Medulla oblongata (tissue), 1 donor: ENCODE results near the gene ENPP1.
"Not testable (repeated sequence)": the region's sequence is repeated elsewhere in the genome, so short reads cannot be mapped to it uniquely, and the experiment has no call there.

ENCODE experiments used
- DNase-seq: peaks from one replicate; pipeline ENCODE4 v3.0.0-alpha.2; 2015; ENCODE audit errors: extremely low spot score

The ENPP1 gene

GRCh38 chr6:131916091-131916796, 108.4 kb downstream of the ENPP1 start:
- not testable (repeated sequence) for DNase-seq

- no peak for DNase-seq
Measured at GRCh38 chr6:131916847-131917246, 109.0 kb downstream of the ENPP1 start.

GRCh38 chr6:131917318-131917717, 109.5 kb downstream of the ENPP1 start:
- DNase-seq = peak; percentile 30

DNA sequence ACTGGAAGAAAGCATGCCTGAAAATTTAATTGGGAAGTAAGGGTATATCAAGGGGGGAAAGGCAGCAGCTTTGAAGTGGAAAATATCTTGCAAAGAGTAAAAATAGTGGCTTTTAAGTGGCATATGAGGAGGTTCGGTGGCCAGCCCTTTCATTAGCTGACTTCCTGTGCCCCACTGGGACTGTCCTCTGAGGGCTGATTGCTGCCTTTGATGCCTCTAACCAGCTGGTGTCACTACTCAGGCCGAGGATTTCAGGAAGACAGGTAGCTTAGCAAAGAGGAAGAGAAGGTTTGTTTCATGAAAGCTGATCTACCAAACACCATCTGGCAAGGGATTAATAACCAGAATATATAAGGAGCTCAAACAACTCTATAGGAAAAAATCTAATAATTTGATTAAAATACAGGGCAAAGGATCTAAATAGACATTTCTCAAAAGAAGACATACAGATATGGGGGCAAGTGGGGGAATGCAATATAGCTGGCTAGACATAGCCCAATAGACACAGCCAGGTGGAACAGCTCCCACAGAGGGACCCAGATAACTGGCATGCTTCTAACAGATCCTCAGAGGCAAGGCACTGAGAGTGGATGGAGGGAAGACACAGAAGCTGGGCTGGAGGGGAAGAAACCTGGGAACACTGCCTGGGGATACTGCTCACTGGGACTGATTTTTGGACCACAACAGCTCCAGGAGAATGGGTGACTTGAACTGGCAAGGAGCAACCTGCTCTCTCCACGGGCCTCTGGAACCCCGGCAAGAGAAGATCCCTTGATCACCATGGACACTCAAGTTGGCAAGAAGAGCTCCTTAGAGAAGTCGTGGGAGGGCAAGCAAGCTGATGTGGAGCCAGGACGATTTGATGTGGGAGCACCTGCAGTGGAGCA, 110.2 kb downstream of the ENPP1 start:
- DNase-seq = no peak

DNA sequence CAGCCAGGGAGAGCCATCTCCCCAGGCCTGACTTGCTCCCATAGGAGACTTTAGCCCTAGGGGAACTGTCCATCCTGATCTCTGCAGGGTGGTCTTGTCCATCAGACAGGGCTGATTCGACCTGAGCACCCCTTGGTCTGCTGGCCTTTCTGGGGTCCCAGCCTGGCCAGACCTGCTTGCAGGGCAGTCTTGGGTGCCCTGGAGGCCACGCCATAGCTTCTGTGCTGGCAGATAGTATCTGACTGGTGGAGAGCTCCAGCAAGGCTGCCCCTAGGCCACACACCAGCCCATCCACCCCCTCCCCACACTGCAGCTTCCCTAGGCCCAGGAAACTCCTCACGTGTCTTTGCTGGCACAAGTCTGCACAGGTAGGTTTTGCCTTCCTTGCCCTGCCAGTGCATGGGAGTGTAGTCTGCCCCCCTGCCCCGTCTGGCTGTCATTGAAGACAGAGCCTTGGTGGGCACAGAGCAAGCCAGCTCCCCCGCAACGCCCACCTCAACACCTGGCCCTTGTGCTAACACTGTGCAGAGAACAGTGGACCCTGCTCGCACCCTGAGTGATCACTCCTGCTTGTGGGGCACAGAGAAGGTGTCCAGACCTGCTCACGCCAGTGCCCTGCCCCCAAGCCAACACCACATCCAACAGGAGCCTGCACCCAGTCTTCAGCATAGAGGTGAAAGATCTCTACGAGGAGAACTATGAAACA, 111.0 kb downstream of the ENPP1 start:
- DNase-seq = no peak

- no peak for DNase-seq
Measured at GRCh38 chr6:131920656-131921055, 112.8 kb downstream of the ENPP1 start.

DNA sequence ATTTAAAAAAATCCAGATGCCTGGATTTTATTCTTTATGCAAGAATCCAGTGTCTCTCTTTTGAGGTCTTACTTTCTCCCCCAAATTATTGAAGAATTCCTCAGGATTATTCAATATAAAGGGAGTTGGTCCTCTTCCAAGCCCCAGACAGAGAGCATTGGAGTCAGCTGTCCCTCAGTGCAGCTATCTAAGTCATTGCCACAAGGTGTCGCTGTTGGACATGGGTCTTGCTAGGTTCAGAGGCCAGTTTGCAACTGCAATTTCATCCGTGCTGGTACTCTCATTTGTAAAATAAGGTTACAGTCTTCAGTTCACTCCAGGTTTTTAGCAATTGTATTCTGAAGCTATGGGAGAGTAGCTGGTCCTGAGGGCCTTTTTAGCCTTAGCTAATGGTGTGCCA, 115.5 kb downstream of the ENPP1 start:
- peak; percentile 53 for DNase-seq

GRCh38 chr6:131924881-131925474, 117.2 kb downstream of the ENPP1 start:
- DNase-seq = peak; percentile 70

DNA sequence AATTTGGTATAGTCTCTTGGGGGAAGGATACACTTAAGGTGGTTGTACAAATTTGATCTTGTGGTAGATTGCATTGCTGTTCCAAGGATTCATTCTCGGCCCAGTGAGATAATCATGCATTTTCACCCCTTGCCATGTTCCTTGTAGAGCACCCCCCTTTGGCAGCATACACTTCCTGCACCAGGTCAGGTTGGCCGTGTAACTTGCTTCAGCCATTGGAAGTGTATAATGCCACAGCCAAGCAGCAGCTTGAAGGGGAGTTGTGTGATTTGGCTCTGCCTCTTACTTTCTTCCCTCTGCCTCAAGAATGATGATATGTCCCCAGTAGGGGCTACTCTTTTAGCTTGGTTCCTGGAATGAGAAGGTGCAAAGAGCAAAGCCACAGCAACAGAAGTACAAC, 121.4 kb downstream of the ENPP1 start:
- no peak for DNase-seq

DNA sequence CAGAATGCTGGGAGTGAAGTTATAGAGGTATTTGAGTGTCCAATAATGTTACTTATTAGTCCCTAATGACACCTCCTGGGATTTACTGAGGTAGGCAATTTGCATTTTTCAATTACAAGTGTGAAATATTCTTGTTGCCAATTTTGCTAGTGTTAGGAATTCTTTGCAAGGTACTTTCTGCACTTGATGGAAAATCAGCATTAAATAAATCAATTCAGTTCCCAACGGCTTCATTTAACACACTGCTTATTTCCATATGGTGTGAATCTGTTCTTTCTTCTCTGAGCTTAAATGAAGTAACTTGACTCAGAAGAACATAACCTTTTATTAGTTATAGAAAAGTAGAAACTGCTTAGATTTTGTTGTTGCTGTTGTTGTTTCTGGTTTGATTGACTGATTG, 122.2 kb downstream of the ENPP1 start:
- no peak for DNase-seq

GRCh38 chr6:131931063-131931750, 123.4 kb downstream of the ENPP1 start:
- DNase-seq = no peak

DNA sequence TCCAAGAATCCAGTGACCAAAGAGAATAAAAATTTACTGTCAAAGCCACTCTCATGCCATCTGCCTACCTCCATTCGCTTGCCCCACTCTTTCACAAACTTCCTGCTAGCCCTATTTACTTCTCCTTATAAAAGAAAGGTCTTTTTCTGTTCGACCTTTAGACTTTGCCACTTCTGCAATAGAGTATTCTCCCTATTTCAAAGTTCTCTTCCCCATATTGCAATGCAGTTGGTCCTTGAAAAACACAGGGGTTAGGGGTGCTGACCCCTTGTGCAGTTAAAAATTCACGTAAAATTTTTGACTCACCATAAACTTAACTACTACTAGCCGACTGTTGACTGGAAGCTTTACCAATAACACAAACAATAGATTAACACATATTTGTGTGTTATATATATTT, 128.3 kb downstream of the ENPP1 start:
- no peak for DNase-seq

DNA sequence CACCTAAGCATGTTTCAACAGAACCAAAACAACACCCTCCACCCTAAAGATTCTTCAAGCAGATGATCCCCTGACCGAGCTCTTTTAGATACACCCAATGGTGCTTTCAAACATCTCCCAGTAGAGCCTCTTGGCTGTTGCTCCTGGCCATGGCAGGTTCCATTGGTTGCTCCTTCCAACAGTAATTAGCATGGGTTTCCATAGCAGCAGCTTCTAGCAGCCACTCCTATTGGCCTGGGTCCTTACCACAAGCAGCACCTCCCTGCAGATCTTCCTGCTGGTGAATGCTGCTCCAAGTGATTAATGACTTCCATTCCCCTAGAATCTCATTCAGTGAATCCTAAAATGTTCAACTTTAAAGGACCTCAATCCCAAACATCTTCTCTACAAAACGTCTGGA, 129.4 kb downstream of the ENPP1 start:
- no peak for DNase-seq

DNA sequence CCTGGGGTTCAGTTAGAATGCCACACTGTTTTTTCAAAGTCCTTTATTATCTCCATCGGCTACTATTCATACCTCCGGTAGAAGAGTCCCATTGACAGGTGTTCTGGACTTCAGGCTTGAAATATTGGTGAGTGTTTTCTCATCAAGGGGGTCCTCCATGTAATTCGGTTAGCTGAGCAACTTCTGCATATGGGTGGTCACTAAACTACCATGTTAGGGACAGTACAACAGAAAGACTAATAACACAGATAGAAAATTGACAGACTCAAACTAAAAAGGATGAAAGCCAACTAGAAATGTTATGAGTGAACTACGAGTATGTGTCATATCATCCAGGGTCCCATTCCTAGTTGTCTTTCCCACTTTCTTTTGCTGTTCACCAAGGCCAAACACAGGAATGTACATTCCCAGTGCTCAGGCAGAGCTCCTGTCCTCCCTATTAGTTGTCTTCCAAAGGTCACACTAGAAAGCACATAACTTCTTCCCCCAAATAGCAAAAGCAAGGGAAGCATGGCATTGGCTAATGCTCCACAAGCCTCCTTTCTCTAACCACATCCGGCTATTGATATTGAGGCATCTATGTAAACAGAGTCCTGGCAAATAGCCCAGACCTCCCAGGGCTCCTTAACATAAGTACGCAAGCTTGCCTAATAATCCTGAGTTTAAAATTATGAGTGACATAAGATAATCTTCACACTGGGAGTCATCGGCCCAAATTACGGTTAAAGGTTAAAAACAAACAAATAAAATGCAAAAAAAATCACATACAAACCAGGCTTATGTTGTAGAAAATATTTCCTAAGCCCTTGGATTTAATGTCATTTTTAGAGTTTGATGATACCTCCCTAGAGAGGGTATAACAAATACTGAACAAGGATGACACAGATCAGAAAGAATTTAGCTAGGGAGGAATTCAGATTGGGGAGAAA, 130.1 kb downstream of the ENPP1 start:
- no peak for DNase-seq
